Hepatocyte (in vitro differentiated cells): Measurements from ENCODE around the gene ARRB2.

Experiments
- EZH2 ChIP-seq: fragments of 200-600 bp; sonication (generic); IDR thresholded peaks from 2 replicates; pipeline ENCODE4 v1.6.1; 2016; ENCODE audit warnings: antibody characterized with exemption, mild to moderate bottlenecking, borderline replicate concordance
- EZH2phosphoT487 ChIP-seq: fragments of 200-600 bp; sonication (generic); IDR thresholded peaks from one replicate; pipeline ENCODE4 v1.6.1; 2018; ENCODE audit warnings: antibody characterized with exemption, mild to moderate bottlenecking, low read depth, moderate library complexity; ENCODE audit not compliant: unreplicated experiment, severe bottlenecking
- TF ChIP-seq, protein P1 (sequence below): fragments of 200-600 bp; sonication (generic); IDR thresholded peaks from 2 replicates; pipeline ENCODE4 v1.5.1; 2016; ENCODE audit warnings: antibody characterized with exemption, mild to moderate bottlenecking; ENCODE audit not compliant: poor library complexity

- TF ChIP-seq, protein P1, sequence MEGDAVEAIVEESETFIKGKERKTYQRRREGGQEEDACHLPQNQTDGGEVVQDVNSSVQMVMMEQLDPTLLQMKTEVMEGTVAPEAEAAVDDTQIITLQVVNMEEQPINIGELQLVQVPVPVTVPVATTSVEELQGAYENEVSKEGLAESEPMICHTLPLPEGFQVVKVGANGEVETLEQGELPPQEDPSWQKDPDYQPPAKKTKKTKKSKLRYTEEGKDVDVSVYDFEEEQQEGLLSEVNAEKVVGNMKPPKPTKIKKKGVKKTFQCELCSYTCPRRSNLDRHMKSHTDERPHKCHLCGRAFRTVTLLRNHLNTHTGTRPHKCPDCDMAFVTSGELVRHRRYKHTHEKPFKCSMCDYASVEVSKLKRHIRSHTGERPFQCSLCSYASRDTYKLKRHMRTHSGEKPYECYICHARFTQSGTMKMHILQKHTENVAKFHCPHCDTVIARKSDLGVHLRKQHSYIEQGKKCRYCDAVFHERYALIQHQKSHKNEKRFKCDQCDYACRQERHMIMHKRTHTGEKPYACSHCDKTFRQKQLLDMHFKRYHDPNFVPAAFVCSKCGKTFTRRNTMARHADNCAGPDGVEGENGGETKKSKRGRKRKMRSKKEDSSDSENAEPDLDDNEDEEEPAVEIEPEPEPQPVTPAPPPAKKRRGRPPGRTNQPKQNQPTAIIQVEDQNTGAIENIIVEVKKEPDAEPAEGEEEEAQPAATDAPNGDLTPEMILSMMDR: no peak
- TF ChIP-seq EZH2phosphoT487: no peak
- TF ChIP-seq EZH2: no peak
Measured at GRCh38 chr17:4720787-4721186, 10.4 kb downstream of the ARRB2 start.
